DMS153 (cell line): ENCODE measurements around the gene TCEAL7.

ENCODE experiments used
- DNase-seq: peaks from one replicate; lab custom pipeline; 2025; lab: John Stamatoyannopoulos, UW

Gene TCEAL7

DNA sequence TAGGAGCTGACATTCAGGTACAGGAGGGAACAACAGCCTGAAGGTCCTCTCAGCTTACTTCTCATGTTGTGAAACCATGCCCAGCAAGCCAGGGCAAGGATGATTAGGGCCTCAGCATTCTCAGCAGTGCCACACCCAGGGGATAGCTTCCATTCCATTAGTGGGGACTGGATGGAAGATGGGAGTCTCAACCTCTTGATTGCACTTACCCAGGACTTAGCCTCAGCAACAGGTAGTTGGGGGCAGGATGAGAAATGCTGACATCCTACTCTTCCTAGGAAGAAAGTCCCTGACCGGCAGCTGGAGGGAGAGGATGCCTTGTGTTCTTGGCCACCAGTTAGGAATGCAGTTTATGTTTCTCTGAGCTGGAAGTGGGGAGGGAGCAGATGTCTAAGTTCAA lies 37.5 kb downstream of the TCEAL7 start:
- no peak for DNase-seq

DNA sequence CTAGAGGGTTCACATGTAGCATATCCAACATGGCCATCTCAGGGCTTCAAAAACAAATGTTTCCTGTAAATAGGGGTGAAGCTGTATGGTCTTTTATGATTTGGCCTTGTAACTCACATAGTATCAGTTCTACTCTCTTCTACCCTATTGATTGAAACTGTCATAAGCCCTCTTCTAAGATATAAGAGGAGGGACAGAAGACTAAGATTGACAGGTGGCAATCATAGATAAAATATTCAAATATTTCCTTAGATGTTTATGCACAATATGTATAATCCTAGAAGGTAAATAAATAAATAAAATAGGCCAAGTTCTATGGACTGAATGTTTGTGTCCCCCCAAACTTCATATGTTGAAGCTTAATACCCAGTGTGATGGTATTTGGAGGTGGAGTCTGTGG lies 39.4 kb downstream of the TCEAL7 start:
- DNase-seq, result no peak

DNA sequence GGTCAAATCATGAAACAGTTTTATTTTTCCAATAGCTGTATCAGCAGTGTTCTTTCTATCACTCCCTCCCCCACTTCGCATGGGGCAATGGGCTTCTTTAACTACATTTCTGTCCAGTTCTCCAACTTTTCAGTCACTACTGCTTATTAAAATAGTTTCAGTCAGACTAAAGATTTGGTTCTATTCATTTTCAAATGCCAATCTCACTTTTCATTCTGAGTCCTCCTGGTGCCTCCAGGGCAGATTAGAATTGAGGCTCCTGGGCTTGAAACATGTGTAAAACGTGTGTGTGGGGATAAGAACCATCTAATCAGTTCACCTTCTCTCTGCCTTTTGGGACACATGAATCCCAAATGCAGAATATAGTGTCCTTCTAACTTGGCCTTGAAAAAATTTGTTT lies 42.8 kb downstream of the TCEAL7 start:
- no peak for DNase-seq

GRCh38 chrX:103373581-103373980 lies 43.5 kb downstream of the TCEAL7 start:
- no peak for DNase-seq

DNA sequence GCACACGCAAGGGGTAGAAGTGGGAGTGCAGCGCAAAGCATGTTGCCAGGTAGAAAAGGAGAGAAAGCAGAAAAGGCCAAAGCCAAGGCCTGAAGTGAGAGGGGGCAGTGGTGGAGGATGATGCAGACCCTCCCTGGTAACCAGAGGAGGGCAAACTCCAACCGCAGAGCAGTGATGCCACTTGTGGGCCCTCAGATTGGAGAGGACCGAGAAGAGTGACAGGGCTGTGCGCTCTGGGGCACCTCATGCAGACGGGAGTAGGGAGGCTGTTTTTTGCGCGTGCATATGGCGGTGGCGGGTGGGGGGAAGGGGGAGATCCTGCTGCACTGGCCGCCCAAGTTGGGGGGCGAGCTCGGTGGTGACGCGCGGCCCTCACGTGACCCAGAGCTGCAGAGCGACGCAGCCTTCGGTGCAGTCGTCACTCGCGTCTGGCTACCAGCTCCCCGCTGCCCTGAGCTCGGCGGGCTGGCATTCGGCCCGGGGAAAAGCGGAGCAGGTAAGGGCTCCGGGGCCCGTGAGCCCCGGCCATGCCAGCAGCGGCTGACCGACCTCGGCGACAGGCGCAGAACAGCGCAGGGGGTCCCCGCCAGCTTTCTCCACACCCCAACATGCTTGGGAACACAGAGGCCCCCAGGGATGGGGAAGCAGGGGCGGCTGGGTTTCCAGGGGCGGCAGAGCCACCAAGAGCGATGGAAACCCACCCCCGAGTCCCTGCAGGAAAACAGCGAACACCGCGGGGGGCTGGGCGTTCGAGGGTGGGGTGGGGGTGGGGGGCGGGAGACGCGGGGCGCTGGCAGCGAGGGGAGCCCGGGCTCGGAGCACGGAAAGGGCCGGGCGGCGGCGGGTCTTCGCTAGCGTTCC lies 46.3 kb downstream of the TCEAL7 start, which contains the start of gene BEX3:
TSS of gene BEX3 (plus strand) at position 421 of the 861 bp plus-strand sequence. CDS start 984 bp downstream, outside the sequence.
- no peak for DNase-seq

- no peak for DNase-seq
Observed at GRCh38 chrX:103376979-103377324, 46.9 kb downstream of the TCEAL7 start.

DNA sequence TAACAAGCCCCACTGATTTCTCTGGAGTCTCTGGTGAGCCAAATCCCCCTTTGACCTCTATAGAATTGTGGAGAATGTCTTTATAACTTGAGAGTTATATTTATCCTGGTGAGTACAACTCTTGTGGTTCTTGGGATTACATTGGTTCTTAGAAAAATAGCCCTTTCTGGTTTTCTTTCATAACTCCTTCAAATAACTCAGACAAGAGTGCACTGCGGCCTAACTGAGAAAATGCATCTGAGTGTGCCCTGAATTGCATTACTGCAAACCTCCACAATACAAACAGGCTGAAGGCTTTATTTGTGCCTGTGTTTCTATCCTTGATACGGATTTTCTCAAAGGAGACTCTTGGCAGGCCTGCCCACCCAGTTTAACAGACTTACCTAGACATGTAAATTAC lies 49.0 kb downstream of the TCEAL7 start:
- no peak for DNase-seq
